HG03280 (cell line): Measurements from ENCODE around the gene PDE1C.

ENCODE experiments used
- ATAC-seq: cut with Tn5 transposase; IDR thresholded peaks from one replicate; pipeline ENCODE4 v1.9.1; 2021; ENCODE audit warnings: mild to moderate bottlenecking, moderate library complexity; ENCODE audit not compliant: unreplicated experiment

The PDE1C gene

GRCh38 chr7:31735991-31736982 lies 333.9 kb downstream of the PDE1C start:
- ATAC-seq = no peak

- ATAC-seq = no peak
These were observed 335.8 kb downstream of the PDE1C start for GRCh38 chr7:31734456-31734855.

DNA sequence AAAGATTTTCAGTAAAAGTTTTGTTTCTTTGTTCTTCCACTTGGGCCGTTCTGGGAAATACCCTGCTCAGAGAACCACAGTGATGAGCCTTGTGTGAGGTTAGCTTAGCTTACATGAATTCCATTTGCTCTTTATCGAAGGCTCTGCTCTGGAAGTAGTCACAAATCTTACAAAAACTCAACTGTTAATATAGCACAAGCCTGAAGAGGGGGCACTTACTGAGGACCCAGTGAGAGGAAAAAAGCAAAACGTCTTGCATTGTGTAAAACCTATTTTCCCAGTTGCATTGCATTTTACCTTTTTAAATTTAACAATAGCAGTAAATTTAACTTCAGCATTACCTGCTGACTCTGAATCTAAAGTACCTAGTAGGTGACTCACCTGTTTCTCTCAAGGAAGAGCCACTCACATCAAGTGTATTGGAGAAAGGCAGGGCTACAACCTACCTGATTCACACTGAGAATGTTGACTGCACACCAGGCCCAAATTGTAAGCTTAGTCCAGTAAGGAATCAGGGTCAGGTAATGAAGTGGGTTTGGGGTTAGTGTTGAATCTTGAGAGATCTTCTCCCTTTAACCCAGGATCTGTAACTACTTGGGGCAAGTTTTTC lies 340.9 kb downstream of the PDE1C start:
- no peak for ATAC-seq

GRCh38 chr7:31724696-31725095 lies 345.5 kb downstream of the PDE1C start:
- no peak for ATAC-seq

DNA sequence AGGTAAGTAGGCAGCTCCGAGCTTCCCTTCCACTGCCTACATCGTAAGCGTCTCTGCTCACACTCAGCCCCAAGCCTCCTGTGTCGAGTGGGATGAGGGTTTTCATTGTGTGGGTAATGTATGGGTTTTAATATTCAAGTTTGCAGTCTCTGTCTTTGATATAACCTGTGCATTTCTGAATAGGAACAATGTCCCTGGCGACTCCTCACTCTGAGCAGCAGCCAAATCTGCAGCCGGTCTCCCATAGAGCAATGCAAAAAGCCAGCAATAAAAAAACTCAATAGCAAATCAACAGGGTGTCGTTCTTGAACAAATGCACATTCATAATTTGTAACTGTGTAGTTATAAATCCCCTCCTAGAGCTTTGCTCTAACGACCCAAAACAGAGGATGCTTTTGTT lies 349.8 kb downstream of the PDE1C start:
- ATAC-seq = no peak

DNA sequence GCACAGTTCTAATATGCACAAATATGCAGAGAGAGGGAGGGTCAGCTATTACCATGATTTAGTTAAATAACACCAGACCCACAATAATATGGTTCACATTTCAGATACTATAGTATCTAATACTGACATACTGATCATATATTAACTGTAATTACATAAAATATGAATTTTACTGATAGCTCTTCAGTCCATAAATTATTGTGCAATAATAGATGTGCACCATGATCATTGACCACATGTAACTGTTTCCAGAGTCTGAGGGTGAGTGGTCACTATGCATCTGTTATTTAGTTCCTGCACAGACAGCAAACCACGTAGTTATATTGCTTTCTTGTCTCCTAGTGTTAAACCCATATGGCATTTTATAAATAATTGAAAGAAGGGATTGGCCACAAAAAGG lies 353.9 kb downstream of the PDE1C start:
- no peak for ATAC-seq

DNA sequence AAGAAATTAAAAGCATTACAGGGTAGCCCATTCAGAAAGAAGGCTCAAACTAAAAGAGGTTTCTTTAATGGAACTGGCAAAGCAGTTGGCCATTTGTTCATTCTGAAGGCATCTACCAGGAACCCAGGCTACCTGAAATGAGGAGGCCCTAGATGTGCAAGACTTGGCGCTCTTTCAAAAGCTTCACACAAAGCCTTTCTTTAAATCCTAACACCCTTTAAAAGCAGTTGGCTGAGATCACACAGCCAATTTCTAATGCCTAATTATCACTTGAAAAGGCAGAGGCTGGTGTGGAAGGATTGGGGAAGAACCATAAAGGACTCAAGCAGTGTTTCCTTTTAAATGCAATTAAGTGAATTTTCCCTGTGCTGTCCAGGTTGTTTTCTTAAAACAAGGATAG lies 360.0 kb downstream of the PDE1C start:
- ATAC-seq = no peak

DNA sequence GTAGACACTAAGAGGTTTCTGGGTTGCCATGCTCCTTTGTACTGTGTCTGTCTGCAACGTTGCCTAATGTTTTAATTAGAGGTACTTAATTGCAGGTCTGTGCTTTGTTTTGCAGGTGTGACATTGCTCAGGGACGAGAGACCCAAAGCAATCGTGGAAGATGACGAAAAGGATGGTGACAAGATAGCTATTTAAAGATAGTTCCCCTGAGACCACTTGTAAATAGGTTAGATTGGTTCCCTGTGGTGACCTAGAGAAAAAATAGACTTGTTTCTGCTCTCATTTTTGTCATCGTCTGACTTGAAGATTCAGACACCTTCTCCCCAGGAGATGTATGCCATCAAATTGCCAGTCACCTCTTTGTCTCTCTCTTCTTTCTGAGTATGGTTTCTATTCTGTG lies 363.1 kb downstream of the PDE1C start:
- ATAC-seq = no peak

DNA sequence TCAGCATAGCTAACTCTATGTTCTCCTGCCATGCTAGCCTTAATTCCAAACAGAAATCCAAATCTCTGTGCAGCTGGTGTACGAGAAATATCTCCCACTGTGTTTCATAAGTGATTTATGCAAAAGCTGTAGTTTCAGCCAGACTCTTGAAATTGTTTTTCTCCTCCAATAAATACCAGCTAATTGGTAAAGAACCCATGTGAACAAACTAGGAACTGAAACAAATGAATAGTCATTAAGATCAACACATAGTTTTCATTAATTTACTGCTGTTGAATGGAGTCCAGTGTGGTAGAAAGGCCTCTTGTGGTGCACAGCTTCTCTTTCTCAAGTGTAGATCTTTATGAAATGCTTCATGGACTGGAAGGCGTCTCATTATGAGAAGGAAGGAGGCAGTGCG lies 364.8 kb downstream of the PDE1C start:
- no peak for ATAC-seq

GRCh38 chr7:31702354-31702753 lies 367.9 kb downstream of the PDE1C start:
- no peak for ATAC-seq
